Measurements from ENCODE around the gene WDR1.
A peak's percentile ranks its signal among the peaks of the same experiment; 100 is the strongest.

WDR1 gene

GRCh38 chr4:10118048-10119004, 1.7 kb upstream of the WDR1 start:
- Histone ChIP-seq H3K4me3 (peak overlapping the region in 9 of 10 experiments; percentile 59 to 93 (median 79); a peak in 15 of 20 replicates), H3K4me2 (peak overlapping the region; percentile 85 to 98 (median 93)), H4K20me1 (peaks cover 26 to 30% (median 29%) of the 10 kb centered on the region in 11 experiments), H3K4me1 (peaks cover 61 to 89% (median 85%) of the 10 kb centered on the region in 10 experiments), H3K36me3 (peaks cover 22 to 27% (median 24%) of the 10 kb centered on the region in 11 experiments), H3K27me3 (no peaks in the 10 kb centered on the region), H3K9me3 (replicated peaks in 1 of 11) (no peaks in the 10 kb centered on the region), H3K9ac (peak overlapping the region; percentile 93 to 98 (median 97)), H3K27ac (peak overlapping the region; percentile 96 to 99 (median 97))
- TF ChIP-seq Cebpa-rat (IDR thresholded peaks at IDR 0.05) = no peak

DNA sequence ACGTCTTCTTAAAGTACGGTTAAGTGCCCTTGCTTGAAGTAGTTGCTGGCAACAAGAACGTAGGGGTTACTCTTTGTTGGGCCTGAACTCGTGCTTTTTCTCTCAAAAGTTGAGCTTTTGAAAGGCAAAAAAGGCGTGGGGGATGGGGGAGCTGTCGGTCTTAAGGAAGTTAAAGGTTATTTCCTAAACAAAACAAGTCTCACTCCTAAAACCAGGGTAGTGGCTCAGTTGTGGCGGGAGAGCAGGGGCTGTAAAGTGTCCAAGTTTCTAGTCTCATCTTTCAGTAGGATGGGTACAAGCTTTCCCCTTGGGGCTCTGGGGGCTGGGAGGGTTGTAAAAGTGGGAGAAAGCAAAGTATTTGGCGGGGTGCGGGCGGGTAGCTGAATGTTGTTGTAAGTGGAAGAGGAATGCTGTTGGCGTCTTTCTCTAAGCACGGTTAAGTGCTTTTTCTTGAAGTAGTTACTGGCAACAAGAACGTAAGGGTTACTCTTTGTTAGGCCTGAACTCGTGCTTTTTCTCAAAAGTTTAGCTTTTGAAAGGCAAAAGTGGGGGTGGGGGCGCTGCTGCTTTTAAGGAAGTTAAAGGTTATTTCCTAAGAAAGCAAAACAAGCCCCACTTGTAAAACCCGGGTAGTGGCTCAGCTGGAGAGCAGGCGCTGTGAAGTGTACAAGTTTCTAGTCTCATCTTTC, 904 bp upstream of the WDR1 start:
- Histone ChIP-seq H3K27ac (peak overlapping the region; percentile 96 to 99 (median 97)), H3K4me3 (peak overlapping the region; percentile 59 to 93 (median 84)), H3K9me3 (replicated peaks in 1 of 11) (no peaks in the 10 kb centered on the region), H3K36me3 (peaks cover 30 to 35% (median 32%) of the 10 kb centered on the region in 11 experiments), H3K9ac (peak overlapping the region; percentile 93 to 98 (median 97)), H3K27me3 (no peaks in the 10 kb centered on the region), H3K4me2 (peak overlapping the region; percentile 85 to 98 (median 93)), H3K4me1 (peaks cover 61 to 89% (median 85%) of the 10 kb centered on the region in 10 experiments), H4K20me1 (peaks cover 34 to 39% (median 37%) of the 10 kb centered on the region in 11 experiments)
- TF ChIP-seq Cebpa-rat (IDR thresholded peaks at IDR 0.05) = no peak

DNA sequence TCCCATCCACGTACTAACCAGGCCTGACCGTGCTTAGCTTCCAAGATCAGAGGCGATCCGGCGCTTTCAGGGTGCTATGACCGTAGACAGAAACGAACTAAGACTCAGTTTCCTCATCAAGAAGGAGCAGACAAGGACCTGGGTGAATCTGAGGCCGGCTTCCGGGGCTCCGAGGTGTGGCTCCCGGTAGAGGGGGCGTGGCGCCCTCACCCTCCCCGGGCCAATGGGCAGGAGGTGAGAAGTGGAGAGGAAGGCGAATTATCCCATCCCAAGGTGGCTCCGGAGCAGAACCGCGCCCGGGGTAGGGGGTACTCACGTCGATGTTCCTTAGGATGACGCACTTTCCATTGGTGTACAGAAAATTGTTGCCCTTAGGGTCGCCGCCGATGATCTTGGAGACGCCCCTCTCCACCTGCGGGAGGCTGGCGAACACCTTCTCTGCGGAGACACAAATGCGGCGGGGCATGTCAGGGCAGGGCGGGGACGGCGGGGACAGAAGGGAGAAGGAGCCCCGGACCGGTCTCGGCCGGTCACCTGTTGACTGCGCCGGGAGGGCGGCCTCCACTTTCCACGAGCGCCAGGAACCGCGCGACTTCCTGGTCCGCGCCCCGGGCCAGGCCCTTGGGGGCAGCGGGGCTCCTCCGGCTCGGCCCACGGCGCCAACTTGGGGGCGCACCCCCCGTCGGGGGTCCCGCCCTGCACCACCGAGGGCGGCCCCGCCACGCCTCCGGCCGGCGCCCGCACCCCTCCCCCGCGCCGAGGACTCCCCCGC, 616 bp downstream of the WDR1 start:
- H3K4me3 ChIP-seq = peak overlapping the region; percentile 74 to 96 (median 90)
- H3K27me3 ChIP-seq = no peaks in the 10 kb centered on the region
- H3K4me2 ChIP-seq = peak overlapping the region; percentile 79 to 99 (median 96)
- peaks cover 64 to 89% (median 84%) of the 10 kb centered on the region in 10 experiments for H3K4me1 ChIP-seq
- TF ChIP-seq Cebpa-rat (IDR thresholded peaks at IDR 0.05) = no peak
- H3K9me3 ChIP-seq (replicated peaks in 1 of 11) = no peaks in the 10 kb centered on the region
- H3K27ac ChIP-seq = peak overlapping the region; percentile 79 to 99 (median 97)
- H4K20me1 ChIP-seq = peaks cover 49 to 54% (median 53%) of the 10 kb centered on the region in 11 experiments
- peaks cover 45 to 51% (median 48%) of the 10 kb centered on the region in 11 experiments for H3K36me3 ChIP-seq
- H3K9ac ChIP-seq = peak overlapping the region; percentile 90 to 98 (median 95)

- Histone ChIP-seq H3K9me3 (replicated peaks in 1 of 11) (no peaks in the 10 kb centered on the region), H3K4me3 (peak overlapping the region; percentile 74 to 96 (median 90)), H3K4me1 (peaks cover 65 to 89% (median 84%) of the 10 kb centered on the region in 10 experiments), H3K27me3 (no peaks in the 10 kb centered on the region), H4K20me1 (peaks cover 56 to 60% (median 59%) of the 10 kb centered on the region in 11 experiments), H3K36me3 (peaks cover 52 to 57% (median 54%) of the 10 kb centered on the region in 11 experiments), H3K4me2 (peak overlapping the region; percentile 79 to 99 (median 96)), H3K27ac (peak overlapping the region; percentile 79 to 99 (median 97); a peak in 20 of 22 replicates), H3K9ac (peak overlapping the region; percentile 90 to 98 (median 95))
- TF ChIP-seq Cebpa-rat (IDR thresholded peaks at IDR 0.05) = no peak
These were observed 1.3 kb downstream of the WDR1 start for GRCh38 chr4:10115271-10115796.

DNA sequence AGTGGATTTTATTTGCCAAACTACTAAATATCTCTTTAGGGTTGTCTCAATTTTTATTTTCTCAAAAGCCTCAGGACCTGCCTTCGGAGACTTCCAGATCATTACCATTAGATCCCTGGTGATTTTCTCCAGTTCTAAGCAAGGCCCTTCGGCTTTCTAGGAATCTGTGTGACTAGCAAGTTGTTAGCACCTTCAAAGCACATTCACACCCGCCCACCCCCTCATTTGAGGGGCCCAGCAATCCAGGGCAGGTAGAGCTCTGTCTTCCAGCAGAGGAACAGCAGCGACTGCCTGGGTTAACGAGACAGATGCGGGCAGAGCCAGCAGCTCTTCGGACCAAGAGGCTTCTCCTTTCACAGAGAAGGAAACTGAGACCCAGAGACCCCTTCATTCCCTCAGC, 2.0 kb downstream of the WDR1 start:
- Histone ChIP-seq H3K27me3 (no peaks in the 10 kb centered on the region), H3K27ac (peak overlapping the region in 9 of 11 experiments; percentile 5 to 99 (median 97); a peak in 12 of 22 replicates), H4K20me1 (peaks cover 63 to 67% (median 66%) of the 10 kb centered on the region in 11 experiments), H3K9ac (peak overlapping the region; percentile 90 to 98 (median 95); a peak in 18 of 22 replicates), H3K36me3 (peaks cover 59 to 64% (median 61%) of the 10 kb centered on the region in 11 experiments), H3K4me1 (peaks cover 72 to 89% (median 83%) of the 10 kb centered on the region in 10 experiments), H3K4me3 (peak overlapping the region; percentile 74 to 96 (median 90); a peak in 17 of 20 replicates), H3K4me2 (peak overlapping the region; percentile 79 to 99 (median 96)), H3K9me3 (replicated peaks in 1 of 11) (no peaks in the 10 kb centered on the region)
- no peak for TF ChIP-seq Cebpa-rat (IDR thresholded peaks at IDR 0.05)

- H3K9me3 ChIP-seq (replicated peaks in 1 of 11) = no peaks in the 10 kb centered on the region
- peaks cover 67 to 72% (median 71%) of the 10 kb centered on the region in 11 experiments for H4K20me1 ChIP-seq
- H3K9ac ChIP-seq = peak overlapping the region in 9 of 11 experiments; percentile 25 to 98 (median 95); a peak in 9 of 22 replicates
- no peak for TF ChIP-seq Cebpa-rat (IDR thresholded peaks at IDR 0.05)
- H3K27ac ChIP-seq = peak overlapping the region in 1 of 11 experiments; percentile 97; a peak in 1 of 22 replicates
- peaks cover 63 to 69% (median 66%) of the 10 kb centered on the region in 11 experiments for H3K36me3 ChIP-seq
- H3K4me1 ChIP-seq = peaks cover 77 to 89% (median 83%) of the 10 kb centered on the region in 10 experiments
- peak overlapping the region in 5 of 10 experiments; percentile 74 to 96 (median 87); a peak in 6 of 20 replicates for H3K4me3 ChIP-seq
- no peaks in the 10 kb centered on the region for H3K27me3 ChIP-seq
- H3K4me2 ChIP-seq = peak overlapping the region; percentile 79 to 99 (median 96); a peak in 21 of 22 replicates
These were observed 2.5 kb downstream of the WDR1 start for GRCh38 chr4:10114147-10114546.

DNA sequence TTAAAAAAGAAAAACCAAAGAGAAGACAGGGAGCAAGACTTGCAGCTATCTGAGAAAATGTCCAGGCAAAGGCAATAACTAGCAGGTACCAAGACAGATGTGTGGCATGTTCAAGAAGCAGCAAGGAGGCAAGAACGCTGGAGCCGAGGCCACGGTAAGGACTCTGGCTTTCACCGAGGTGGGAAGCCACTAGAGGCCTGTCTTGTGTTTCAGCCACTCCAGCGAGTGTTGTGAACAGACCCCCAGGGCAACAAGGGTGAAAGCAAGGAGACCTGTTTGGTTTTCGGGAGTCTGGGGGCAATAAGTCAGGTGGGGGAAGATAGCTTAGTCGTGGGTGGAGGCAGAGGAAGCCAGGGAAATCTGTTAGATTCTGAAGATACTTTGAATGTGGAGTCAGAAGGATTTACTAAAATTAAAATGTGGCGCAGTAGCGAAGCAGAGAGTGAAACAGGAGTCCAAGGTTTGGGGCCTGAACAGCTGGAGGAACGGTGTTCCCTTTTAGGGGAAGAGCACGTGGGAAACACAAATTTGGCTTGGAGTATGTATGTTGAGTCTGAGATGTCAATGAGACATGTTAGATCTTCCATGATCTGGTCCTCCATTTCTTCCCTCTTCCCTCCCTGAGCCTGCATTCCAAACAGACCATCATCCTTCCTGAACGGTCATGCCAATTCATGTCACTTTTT, 3.1 kb downstream of the WDR1 start:
- Histone ChIP-seq H3K36me3 (peaks cover 70 to 75% (median 72%) of the 10 kb centered on the region in 11 experiments), H4K20me1 (peaks cover 74 to 78% (median 77%) of the 10 kb centered on the region in 11 experiments), H3K9ac (peak overlapping the region in 6 of 11 experiments; percentile 13 to 97 (median 90); a peak in 8 of 22 replicates), H3K4me3 (peak overlapping the region in 2 of 10 experiments; percentile 87; a peak in 1 of 20 replicates), H3K4me1 (peaks cover 77 to 89% (median 84%) of the 10 kb centered on the region in 10 experiments), H3K9me3 (replicated peaks in 1 of 11) (no peaks in the 10 kb centered on the region), H3K4me2 (peak overlapping the region in 10 of 11 experiments; percentile 79 to 99 (median 95); a peak in 15 of 22 replicates), H3K27me3 (no peaks in the 10 kb centered on the region), H3K27ac (no peak overlapping the region)
- no peak for TF ChIP-seq Cebpa-rat (IDR thresholded peaks at IDR 0.05)

All from BLaER1 treated with 17β-estradiol and CSF1 and Interleukin-3, amounts not matched to agents 10 nM and 100 nM (cell line).